AG04450 (cell line): Measurements from ENCODE around the gene RNF208. TPM values are rescaled to one million over a fixed set of nuclear protein-coding genes. Genes with fewer than 3 reads are reported as not detected.

Experiments used
- CTCF ChIA-PET: fragments of 300-600, 350-600 bp; formaldehyde crosslinking; extraction: SDS; loops from one replicate; lab custom pipeline; 2022; ENCODE audit warnings: antibody characterized with exemption, inconsistent platforms; lab: Charles Lee
- POLR2A ChIA-PET: fragments of 350-600 bp; formaldehyde crosslinking; extraction: SDS; loops from one replicate; lab custom pipeline; 2021; ENCODE audit warnings: antibody characterized with exemption, inconsistent platforms; lab: Yijun Ruan, JAX
- DNase-seq: peaks from one replicate; pipeline ENCODE4 v3.0.0-alpha.2; 2011; ENCODE audit warnings: low read depth, low spot score
- H3K27ac ChIP-seq: one replicate; pipeline ENCODE4 v1.5.1; 2012; ENCODE audit warnings: low read depth, low read length, control low read depth
- H3K27me3 ChIP-seq: one replicate; pipeline ENCODE4 v1.6.0; 2012; ENCODE audit warnings: low read length; ENCODE audit not compliant: control insufficient read depth, insufficient read depth
- H3K4me3 ChIP-seq: 2 replicates; pipeline ENCODE4 v1.5.1; 2011; ENCODE audit warnings: mild to moderate bottlenecking, low read depth, low read length, control low read depth
- H3K9me3 ChIP-seq: 2 replicates; pipeline ENCODE4 v1.5.1; 2012; ENCODE audit warnings: low read length; ENCODE audit not compliant: control insufficient read depth, insufficient read depth
- polyA plus RNA-seq: library from polyadenylated mRNA; depleted of rRNA; stranded (reverse); fragments of >200 nt; gene quantifications from 2 replicates; pipeline ENCODE4 v1.2.3, GENCODE V29; 2011
- TF ChIP-seq, protein P1 (sequence below): IDR thresholded peaks from 2 replicates; pipeline ENCODE4 v1.5.1; 2011; ENCODE audit warnings: low read depth, low read length, control low read depth, inconsistent platforms

RNF208 gene
- polyA plus RNA-seq, 1 experiment = 0.17 TPM

DNA sequence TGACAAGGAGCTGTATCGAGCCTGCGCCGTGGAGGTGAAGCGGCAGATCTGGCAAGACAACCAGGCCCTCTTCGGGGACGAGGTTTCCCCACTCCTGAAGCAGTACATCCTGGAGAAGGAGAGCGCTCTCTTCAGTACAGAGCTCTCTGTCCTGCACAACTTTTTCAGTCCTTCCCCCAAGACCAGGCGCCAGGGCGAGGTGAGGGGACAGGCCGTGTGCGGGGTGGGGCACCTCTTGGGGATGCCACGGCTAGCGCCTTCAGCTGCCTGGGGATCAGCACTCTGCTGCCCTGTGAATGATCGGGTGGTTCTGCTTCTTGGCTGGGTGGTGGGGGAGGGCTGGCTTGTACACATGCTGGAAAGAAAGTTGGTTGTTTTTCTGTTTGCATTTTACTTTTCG lies 34.8 kb upstream of the RNF208 start:
- H3K4me3 ChIP-seq = peak overlapping the region; percentile 96
- no peaks in the 10 kb centered on the region; the same call in 1 of the 2 replicates for H3K9me3 ChIP-seq
- POLR2A ChIA-PET = interaction anchor here (0.8 to 8.8 kb wide), 3 partner anchors 9 to 166 kb away, joined by 3 to 146 read pairs (median 3); partner anchors contain the start of genes EXD3, NOXA1 and TUBB4B
- TF ChIP-seq, protein P1, sequence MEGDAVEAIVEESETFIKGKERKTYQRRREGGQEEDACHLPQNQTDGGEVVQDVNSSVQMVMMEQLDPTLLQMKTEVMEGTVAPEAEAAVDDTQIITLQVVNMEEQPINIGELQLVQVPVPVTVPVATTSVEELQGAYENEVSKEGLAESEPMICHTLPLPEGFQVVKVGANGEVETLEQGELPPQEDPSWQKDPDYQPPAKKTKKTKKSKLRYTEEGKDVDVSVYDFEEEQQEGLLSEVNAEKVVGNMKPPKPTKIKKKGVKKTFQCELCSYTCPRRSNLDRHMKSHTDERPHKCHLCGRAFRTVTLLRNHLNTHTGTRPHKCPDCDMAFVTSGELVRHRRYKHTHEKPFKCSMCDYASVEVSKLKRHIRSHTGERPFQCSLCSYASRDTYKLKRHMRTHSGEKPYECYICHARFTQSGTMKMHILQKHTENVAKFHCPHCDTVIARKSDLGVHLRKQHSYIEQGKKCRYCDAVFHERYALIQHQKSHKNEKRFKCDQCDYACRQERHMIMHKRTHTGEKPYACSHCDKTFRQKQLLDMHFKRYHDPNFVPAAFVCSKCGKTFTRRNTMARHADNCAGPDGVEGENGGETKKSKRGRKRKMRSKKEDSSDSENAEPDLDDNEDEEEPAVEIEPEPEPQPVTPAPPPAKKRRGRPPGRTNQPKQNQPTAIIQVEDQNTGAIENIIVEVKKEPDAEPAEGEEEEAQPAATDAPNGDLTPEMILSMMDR = no peak
- H3K27ac ChIP-seq = no peak overlapping the region
- no peaks in the 10 kb centered on the region for H3K27me3 ChIP-seq
- CTCF ChIA-PET = interaction anchor here (1.3 to 1.7 kb wide), 2 partner anchors 20 to 166 kb away, joined by 3 to 7 read pairs; partner anchors contain the start of gene EXD3
- no peak for DNase-seq

DNA sequence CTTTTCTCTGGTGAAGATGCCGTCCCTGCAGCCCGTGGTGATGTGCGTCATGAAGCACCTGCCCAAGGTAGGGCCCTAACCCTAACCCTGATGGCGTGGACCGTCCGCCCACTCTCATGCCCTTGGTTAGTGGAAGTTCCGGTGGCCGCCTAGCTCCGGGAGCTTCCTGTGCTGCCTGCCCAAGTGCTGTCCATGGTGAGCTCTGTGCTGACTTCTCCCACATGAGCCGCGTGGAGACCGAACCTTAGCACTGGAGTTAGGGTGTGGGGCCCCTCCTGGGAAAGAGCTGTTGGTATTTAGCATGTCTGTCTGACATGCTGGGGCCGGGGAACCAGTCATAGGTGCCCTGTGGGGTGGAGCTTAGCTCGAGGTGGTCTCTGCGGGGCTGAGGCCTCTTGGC lies 34.3 kb upstream of the RNF208 start:
- POLR2A ChIA-PET = interaction anchor here (0.8 to 8.8 kb wide), 3 partner anchors 10 to 167 kb away, joined by 3 to 146 read pairs (median 3); partner anchors contain the start of genes EXD3, NOXA1 and TUBB4B

DNA sequence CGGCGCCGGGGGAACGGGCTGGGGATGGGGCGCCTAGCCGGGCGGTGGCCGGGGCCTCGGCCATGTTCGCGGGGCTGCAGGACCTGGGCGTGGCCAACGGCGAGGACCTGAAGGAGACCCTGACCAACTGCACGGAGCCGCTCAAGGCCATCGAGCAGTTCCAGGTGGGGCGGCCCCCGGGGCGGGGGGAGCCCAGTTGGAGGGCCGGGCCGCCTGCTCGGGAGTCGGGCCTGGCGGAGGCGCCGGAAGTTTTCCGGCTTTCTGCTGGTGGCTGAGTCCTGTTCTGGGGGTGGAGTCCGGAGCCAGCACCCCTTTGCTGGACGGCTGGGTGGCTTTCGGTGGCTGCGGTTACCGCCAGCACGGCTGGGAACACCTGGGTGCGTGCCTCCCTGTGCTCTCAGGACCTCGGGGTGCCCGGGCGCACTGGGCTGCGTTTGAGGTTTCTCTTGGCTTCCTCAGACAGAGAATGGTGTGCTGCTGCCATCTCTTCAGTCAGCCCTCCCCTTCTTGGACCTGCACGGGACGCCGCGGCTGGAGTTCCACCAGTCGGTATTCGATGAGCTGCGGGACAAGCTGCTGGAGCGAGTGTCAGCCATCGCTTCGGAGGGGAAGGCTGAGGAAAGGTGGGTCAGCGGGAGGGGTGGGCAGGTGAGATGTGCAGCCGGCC lies 33.5 kb upstream of the RNF208 start:
- POLR2A ChIA-PET = interaction anchor here (0.9 to 8.8 kb wide), 4 partner anchors 11 to 67 kb away, joined by 3 to 146 read pairs (median 4); partner anchors contain the start of genes TOR4A and TUBB4B
- Histone ChIP-seq H3K4me3 (peak overlapping the region; percentile 96), H3K27ac (no peak overlapping the region), H3K9me3 (no peaks in the 10 kb centered on the region; the same call in 1 of the 2 replicates), H3K27me3 (no peaks in the 10 kb centered on the region)
- DNase-seq = no peak
- CTCF ChIA-PET = interaction anchor here (1.3 to 1.7 kb wide), 2 partner anchors 19 to 167 kb away, joined by 3 to 7 read pairs; partner anchors contain the start of gene EXD3
- TF ChIP-seq, protein P1 = no peak

More for the DNA sequence above, 34.3 kb upstream of the RNF208 start:
- no peaks in the 10 kb centered on the region for H3K27me3 ChIP-seq
- CTCF ChIA-PET = interaction anchor here (1.3 to 1.7 kb wide), 2 partner anchors 19 to 167 kb away, joined by 3 to 7 read pairs; partner anchors contain the start of gene EXD3
- no peak for DNase-seq
- TF ChIP-seq, protein P1 = no peak
- peak overlapping the region; percentile 96 for H3K4me3 ChIP-seq
- H3K9me3 ChIP-seq = no peaks in the 10 kb centered on the region; the same call in 1 of the 2 replicates
- H3K27ac ChIP-seq = peak overlapping the region; percentile 31

DNA sequence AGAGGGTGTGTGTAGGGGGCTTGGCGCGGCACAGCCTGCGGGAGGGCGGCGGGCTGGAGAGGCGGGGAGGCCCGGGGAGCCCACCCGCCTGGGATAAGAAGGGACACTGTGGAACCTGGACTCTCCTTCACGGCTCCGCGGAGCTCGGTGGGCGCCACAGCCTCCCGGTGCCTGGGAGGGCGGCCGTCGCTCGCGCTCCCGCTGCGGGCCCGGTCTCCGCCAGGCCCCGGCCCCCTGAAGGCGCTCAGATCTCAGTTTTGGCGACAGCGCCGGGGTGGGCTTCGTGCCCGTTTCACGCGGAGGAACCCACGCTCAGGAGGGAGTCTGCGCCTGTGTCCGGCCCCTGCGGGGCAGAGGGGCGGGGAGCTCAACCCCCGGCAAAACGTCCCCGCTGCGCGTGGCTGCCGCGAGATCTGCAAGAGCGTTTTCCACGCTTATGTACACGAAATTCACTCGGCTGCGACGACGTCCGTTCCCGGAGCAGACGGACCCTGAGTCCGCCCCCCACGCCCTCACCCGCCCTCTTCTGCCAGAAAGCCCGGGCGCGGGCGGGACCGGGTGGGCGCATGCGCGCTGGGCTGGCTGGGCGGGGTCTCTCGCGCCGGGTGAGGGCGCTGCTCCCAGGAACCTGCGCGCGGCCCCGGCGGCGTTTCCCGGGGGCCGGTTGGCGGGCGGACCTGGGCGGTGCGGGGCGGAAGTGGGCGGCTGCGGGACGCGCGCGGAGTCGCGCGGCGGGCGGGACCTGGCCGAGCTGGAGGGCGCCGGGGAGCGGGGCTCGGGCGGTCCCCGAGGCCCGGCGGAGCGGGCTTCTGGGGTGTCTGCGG lies 32.8 kb upstream of the RNF208 start, which contains the start of gene NELFB:
Gene NELFB (plus strand): TSS at position 704 of the 824 bp plus-strand sequence.
- H3K27me3 ChIP-seq = no peaks in the 10 kb centered on the region
- DNase-seq = peak; percentile 51
- TF ChIP-seq, protein P1 = no peak
- peak within 1 kb of the TSS; percentile 96 for H3K4me3 ChIP-seq
- H3K9me3 ChIP-seq = no peaks in the 10 kb centered on the region; the same call in 1 of the 2 replicates
- CTCF ChIA-PET = interaction anchor here (0.5 to 1.5 kb wide), 3 partner anchors 18 to 353 kb away, joined by 3 to 10 read pairs (median 4); partner anchors contain the start of gene EXD3
- POLR2A ChIA-PET = interaction anchor here (0.9 to 8.8 kb wide), 6 partner anchors 9 to 125 kb away, joined by 3 to 146 read pairs (median 4); partner anchors contain the start of genes TOR4A and TUBB4B
- peak within 1 kb of the TSS; percentile 31 for H3K27ac ChIP-seq
